ENCODE results near the gene C20orf141.

C20orf141 gene

DNA sequence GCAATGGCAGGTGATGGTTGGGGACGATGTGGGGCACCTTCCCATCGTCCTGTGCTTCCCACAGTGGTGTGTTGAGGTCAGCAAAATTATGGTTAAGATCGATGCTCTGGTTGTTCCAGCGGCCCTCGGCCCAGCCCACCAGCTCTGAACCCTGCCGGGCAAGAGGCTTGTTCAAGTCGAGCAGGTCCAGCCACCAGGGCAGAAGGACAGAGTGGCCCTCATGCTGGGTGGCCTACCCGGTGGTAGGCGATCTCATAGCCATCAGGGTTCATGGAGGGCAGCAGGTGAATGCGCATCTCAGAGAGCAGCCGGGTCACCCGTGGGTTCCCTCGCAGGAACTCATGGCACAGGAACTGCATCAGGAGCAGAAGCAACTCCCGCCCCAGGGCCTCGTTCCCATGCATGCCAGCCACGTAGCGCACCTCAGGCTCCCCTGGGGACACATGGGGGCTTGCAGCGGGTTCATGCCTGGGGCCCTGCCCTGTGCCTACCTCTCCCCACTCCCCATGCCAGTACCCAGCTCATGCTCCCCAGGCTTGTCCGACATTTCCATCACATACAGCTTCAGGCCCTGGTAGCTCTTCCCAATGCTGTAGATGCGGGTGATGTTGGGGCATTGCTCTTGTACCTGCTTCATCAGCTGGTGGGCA, 18.7 kb upstream of the C20orf141 start:
- H3K4me3 Mint-ChIP-seq = no peak overlapping the region
- ATAC-seq (no peak), DNase-seq (no peak)
- no peaks in the 10 kb centered on the region for H3K9me3 Mint-ChIP-seq
- H3K4me1 Mint-ChIP-seq = peaks cover 33% of the 10 kb centered on the region
- H3K27ac Mint-ChIP-seq = no peak overlapping the region
- peaks cover 50% of the 10 kb centered on the region for H3K27me3 Mint-ChIP-seq

DNA sequence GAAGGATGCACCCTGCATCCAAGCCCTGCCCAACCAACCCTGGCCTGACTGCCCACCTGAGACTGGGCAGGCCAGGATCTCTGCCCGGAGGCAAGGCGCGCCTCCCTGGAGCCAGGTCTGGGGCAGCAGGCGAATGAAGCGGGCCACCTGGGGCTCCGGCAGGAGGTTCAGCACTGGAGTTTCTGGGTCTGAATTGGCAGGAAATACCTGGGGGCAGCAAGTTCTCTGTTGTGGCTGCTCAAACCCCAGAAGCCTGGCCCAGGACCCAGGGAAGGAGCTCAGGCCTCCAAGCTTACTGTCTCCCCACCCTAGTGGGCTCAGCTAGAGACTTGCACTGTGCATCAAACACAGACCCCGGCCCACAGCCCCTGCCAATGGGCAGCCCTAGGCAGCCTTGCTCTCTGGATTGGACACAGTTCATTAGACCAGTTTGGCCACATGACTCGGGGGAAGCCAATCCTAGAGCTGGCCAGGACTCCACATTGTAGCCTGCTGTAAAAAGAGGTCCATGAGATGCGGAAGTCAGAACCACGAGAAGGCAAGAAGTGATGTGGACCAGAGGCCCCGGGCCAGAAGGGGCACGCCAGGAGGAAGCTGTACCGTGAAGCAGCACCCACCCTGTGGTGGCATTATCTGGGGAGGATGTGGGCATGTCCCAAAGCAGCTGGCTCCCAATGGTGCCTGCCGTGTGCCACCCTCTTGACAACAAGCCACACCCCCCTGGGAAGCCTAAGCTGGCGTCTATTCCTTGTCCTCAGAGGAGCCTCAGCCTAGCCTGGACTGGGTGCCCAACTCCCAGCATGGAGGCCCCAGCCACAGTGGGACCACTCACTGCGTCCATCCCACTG, 17.4 kb upstream of the C20orf141 start:
- ATAC-seq (no peak), DNase-seq (no peak)
- Mint-ChIP-seq H3K4me3 (no peak overlapping the region), H3K9me3 (no peaks in the 10 kb centered on the region), H3K27me3 (peaks cover 53% of the 10 kb centered on the region), H3K27ac (no peak overlapping the region), H3K4me1 (peaks cover 38% of the 10 kb centered on the region)

DNA sequence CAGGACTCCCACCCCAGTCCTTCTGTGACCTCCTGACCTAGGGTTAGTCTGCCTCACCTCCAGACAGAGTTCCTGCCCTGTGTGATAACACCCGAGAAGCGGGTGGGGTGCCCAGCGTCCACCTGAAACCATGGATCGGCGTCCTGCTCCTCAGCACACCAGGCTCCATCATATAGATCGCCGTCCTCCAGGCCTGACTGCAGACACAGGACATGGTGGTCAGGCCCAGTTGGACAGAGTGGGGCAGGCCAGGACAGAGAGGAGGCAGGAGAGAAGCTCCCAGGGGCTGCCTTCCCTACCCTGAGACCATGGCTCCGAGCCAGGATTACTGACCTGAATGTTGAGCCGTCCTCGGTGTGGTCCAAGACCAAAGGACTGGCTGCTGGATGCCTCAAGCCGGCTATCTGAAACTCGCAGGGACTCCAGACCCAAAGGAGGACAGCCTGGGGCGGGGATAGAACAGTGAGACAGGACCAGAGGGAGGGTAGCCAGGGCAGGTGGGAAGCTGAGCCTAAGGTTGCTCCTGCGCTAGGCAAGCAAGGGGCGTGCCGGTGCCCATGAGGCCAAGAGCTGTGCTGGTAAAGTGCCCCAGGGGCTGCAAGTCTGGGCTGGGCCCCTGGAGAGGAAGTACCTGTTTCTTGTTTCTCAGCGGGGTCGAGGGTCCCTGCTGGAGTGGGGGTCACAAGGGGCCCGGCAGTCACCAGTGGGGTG, 16.5 kb upstream of the C20orf141 start:
- H3K9me3 Mint-ChIP-seq = no peaks in the 10 kb centered on the region
- H3K4me3 Mint-ChIP-seq = no peak overlapping the region
- DNase-seq = no peak
- H3K27me3 Mint-ChIP-seq = peaks cover 58% of the 10 kb centered on the region
- ATAC-seq = no peak
- H3K4me1 Mint-ChIP-seq = peaks cover 38% of the 10 kb centered on the region
- no peak overlapping the region for H3K27ac Mint-ChIP-seq

DNA sequence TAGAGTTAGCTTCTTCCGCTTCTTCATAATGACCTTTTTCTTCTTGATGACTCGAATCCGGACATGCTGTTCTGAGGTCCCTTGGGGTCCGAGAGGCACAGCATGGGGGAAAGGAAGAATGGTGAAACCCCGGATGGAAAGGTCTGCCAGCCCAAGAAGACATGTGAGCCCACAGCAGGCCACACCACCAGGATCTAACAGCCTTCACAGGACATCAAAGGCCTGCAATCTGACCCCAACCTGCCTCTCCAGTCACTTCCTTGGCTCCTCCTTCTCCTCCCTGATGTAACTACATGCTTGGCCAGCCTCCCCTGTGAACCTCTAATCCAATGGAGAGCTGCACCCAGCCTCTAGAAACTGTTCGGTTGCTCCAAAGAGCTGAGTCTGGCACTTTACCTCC, 16.0 kb upstream of the C20orf141 start:
- peaks cover 38% of the 10 kb centered on the region for H3K4me1 Mint-ChIP-seq
- peak overlapping the region in 1 of 2 donors; percentile 91 for H3K4me3 Mint-ChIP-seq
- H3K9me3 Mint-ChIP-seq = no peaks in the 10 kb centered on the region
- no peak for ATAC-seq
- H3K27ac Mint-ChIP-seq = no peak overlapping the region
- DNase-seq = no peak
- H3K27me3 Mint-ChIP-seq = peaks cover 62% of the 10 kb centered on the region

DNA sequence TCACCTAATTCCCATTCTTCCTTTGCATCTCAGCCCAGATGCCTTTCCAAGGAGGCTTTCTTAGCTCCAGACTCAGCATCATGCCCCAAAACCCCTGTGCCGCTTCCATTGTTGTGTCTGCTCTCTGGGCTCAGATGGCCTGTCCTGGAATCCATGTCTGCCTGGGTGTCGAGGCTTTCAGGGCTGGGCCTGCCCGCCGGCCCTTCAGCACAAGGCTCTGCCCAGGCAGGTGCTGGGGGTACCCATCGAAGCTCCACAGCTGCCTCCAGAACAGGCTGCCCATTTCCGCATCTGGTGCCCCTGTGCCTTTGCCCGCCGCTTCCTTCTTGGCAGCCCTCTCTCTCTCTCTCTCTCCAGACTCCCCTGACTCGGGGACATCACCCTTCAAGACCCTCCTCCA, 15.5 kb upstream of the C20orf141 start:
- peak overlapping the region; percentile 2 to 90 for H3K27ac Mint-ChIP-seq

DNA sequence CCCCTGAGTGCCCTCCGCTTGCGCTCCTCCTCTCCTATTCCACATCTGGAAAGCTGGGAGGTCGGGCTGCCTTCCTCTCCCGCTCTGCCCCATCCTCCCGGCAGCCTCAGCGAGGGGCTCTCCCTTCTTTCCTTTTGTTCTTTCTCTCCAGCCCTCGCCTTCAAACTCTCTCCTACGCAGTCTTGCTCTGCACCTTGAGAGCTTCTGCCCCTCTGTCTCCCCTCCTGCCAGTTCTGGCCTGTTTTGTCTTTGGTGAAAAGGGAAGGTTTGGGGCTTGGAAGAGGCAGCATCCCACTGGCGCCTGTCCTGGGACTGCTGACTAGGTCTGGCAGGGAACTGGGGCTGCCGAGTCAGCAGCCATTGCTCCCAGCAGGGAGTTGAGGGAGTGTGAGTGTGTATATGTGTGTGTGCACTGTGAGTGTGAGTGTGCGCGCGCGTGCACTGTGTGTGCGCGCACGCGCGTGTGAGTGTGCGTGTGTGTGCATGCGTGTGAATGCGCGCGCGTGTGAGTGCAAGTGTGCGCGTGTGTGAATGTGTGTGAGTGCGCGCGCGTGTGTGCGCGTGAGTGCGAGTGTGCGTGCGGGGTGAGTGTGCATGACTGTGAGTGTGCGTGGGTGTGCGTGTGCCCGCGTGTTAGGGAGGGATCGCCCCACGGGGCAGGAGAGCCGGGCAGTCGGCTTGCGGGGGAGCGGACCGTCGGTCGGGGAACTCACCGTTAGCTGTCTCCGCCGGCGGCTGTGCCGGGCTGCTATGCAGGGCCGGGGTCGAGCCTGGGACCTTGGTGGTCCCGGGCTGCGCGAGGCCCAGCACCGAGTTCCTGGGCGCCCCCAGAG, 14.9 kb upstream of the C20orf141 start:
- H3K27me3 Mint-ChIP-seq = peaks cover 73% of the 10 kb centered on the region
- DNase-seq (no peak), ATAC-seq (peak; percentile 15)
- H3K4me1 Mint-ChIP-seq = peaks cover 38% of the 10 kb centered on the region
- peak overlapping the region; percentile 91 for H3K4me3 Mint-ChIP-seq
- H3K9me3 Mint-ChIP-seq = no peaks in the 10 kb centered on the region
- H3K27ac Mint-ChIP-seq = peak overlapping the region; percentile 49 to 90

More for the DNA sequence above, 15.5 kb upstream of the C20orf141 start:
- Mint-ChIP-seq H3K9me3 (no peaks in the 10 kb centered on the region), H3K4me3 (peak overlapping the region; percentile 91), H3K27me3 (peaks cover 67% of the 10 kb centered on the region), H3K4me1 (peaks cover 38% of the 10 kb centered on the region)
- no peak for DNase-seq
- ATAC-seq = no peak

DNA sequence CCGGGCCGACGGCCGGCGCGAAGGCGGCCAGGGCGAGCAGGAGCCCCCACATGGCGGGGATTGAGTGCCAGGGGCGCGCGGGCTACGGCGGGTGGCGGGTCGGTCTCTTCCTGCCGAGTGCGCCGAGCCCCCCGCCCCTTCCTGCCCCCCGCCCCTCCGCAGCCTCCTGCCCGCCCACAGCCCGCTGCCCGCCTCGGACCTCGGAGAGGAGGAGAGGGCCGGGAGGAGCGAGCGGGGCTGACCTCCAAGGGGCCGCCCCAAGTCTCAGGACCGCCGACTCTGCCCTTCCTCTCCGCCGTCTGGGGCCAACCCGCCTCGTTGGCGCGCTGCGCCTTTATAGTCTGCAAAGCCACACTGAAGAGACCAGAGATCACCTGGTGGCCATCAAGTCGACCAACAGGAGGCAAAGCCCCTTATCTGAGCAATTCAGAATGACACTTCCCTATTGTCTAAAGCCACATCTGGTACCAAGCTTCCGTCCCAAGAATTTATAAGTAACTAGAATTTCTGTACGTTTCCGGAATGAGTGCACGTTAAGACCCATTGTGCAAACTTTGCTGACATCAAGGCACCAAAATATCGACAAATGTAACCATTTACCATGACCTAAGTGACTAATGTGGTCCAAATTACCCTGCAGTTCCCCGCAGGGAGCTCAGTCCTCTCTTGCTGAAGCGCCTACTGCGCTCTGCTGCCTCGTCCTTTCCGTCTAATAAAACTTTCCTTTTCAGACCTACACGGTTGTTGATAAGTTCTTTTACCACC, 14.1 kb upstream of the C20orf141 start, which contains the start of gene CPXM1:
TSS of gene CPXM1 (minus strand) at position 107 of the 765 bp plus-strand sequence. CDS start at position 52, 55 bp downstream.
- ATAC-seq (peak; percentile 85), DNase-seq (peak; percentile 23 to 65)
- no peaks in the 10 kb centered on the region for H3K9me3 Mint-ChIP-seq
- H3K4me3 Mint-ChIP-seq = peak within 1 kb of the TSS; percentile 91
- peaks cover 81% of the 10 kb centered on the region for H3K27me3 Mint-ChIP-seq
- peaks cover 38% of the 10 kb centered on the region for H3K4me1 Mint-ChIP-seq
- H3K27ac Mint-ChIP-seq = peak within 1 kb of the TSS; percentile 49 to 90

DNA sequence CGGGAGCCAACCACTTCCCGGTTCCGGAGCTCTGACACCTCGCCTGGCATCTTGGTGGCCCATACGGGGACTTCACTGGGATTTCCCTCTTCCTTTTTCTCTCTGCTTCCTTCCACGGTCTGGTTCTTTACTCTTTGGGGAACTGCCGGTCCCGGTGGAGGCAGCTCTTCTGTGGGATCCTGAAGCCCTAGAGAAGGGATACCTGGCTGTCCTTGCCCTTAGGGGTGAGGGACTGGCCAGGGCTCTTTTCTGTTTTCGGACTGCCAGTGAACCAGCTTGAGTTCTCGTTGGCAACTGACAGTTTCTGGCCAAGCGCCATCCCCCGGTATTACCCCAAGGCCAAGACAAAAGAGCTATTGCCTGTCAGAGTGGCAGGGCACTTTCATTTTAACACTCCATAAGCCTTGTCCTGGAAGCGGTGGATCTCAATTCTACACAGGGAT, 13.5 kb upstream of the C20orf141 start:
- no peaks in the 10 kb centered on the region for H3K9me3 Mint-ChIP-seq
- peaks cover 87% of the 10 kb centered on the region for H3K27me3 Mint-ChIP-seq
- H3K4me3 Mint-ChIP-seq = peak overlapping the region; percentile 84 to 90
- DNase-seq (no peak), ATAC-seq (peak; percentile 2)
- no peak overlapping the region for H3K27ac Mint-ChIP-seq
- H3K4me1 Mint-ChIP-seq = peaks cover 38% of the 10 kb centered on the region

DNA sequence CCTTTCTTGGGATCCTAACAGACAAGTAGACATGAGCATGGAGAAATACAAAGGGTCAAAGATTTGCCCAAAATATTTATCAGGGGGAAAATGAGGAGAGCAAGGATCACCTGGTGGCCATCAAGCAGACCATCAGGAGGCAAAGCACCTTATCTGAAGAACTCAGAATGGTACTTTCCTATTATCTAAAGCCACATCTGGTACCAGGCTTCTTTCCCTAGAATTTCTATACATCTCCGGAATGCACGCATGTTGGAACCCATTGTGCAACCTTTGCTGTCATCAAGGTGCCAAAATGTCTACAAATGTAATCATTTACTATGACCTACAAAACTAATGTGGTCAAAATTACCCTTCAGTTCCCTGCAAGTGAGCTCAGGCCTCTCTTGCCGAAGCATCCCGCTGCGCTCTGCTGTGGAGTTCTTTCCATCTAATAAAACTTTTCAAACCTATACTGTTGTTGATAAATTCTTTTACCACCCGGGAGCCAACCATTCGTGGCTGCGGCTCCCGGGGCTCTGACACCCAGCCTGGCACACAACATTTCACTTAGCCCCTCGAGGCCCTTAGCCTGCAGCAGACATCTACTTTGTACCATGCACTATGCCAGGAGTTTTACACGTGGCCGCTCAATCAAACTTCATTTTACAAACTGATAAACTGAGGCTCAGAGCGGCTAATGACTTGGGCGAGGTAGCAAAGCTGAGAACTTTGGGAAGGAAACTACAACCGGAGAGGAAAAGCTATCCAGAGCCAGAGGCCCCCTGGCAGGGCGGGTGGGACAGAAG, 10.6 kb upstream of the C20orf141 start:
- H3K27ac Mint-ChIP-seq = no peak overlapping the region
- no peak for ATAC-seq

DNA sequence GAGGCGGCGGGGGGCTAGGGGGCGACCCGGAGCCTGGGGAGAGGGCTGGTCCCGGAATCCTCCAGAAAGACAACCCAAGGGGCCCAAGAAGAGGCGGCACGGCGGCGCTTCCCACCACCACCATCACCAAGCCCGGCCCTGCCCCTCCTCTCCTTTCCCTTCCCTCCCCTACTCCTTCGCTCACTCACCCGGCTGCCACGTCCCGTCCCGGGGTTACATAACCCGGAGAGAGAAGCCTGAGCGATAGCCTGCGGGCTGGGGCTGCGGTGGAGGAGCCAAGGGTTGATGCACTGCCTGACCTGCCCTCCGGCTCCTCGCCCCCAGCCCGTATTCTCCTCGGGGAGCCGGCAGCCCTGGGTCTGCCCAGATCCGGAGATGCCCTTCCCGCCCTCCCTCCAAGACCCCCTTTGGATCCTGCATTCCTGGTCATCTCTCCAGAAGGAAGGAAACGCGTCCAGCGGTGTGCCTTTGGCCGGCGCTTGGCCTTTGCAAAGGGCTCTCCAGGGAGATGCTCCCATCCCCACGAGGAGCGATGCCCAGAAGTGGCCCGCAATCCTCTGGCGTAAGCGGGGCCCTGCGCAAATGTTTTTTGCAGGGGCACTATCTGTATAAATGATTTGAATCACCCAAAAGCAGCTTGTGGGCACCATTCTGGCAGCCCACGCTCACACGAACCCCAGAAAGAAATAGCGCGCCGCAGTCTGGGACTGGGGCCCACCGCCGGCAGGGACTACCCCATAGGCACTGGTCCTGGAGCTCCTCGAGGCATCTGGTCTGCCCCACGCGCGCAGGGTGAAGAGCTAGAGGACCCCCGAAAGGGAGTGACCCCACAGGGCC, 9.7 kb upstream of the C20orf141 start:
- Mint-ChIP-seq H3K4me1 (peaks cover 13% of the 10 kb centered on the region), H3K4me3 (no peak overlapping the region), H3K27ac (no peak overlapping the region), H3K9me3 (no peaks in the 10 kb centered on the region), H3K27me3 (peaks cover 84% of the 10 kb centered on the region)
- ATAC-seq (no peak), DNase-seq (no peak)

More for the DNA sequence above, 10.6 kb upstream of the C20orf141 start:
- no peak for DNase-seq
- H3K4me3 Mint-ChIP-seq = no peak overlapping the region
- peaks cover 89% of the 10 kb centered on the region for H3K27me3 Mint-ChIP-seq
- H3K9me3 Mint-ChIP-seq = no peaks in the 10 kb centered on the region
- H3K4me1 Mint-ChIP-seq = peaks cover 21% of the 10 kb centered on the region

DNA sequence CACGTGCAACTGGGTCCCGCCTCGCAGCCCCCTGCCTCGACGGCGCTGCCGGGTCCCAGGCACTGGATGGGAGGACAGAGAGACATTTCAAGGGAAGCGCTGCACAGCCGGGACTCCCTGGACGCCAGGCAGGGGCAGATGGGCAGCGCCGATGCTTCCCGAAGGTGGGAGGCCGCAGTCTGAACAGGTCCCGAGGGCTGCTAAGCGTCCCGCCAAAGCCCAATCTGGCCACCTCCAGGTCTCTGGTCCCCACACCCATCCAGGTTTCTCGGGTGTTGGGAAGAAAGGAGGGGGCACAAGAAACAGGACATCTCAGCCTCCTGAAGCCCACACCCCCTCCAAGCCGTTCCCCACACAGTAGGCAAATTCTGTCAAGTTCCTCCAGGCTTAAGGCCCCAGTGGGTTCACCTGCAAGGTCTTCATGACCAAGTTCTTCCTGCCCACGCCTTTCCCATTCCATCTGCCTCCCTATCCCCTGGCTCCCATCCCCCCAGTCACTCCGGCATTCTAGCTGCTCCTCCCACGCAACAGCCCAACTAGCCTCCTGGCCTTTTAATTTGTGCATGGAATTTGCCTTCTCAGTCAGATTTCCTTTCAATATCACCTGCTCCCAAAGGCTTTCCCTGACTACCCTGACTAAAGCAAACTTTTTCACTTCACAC, 9.0 kb upstream of the C20orf141 start:
- no peak for DNase-seq
- Mint-ChIP-seq H3K4me3 (no peak overlapping the region), H3K27me3 (peaks cover 78% of the 10 kb centered on the region), H3K9me3 (no peaks in the 10 kb centered on the region), H3K27ac (no peak overlapping the region), H3K4me1 (peaks cover 7% of the 10 kb centered on the region)
- ATAC-seq = no peak

DNA sequence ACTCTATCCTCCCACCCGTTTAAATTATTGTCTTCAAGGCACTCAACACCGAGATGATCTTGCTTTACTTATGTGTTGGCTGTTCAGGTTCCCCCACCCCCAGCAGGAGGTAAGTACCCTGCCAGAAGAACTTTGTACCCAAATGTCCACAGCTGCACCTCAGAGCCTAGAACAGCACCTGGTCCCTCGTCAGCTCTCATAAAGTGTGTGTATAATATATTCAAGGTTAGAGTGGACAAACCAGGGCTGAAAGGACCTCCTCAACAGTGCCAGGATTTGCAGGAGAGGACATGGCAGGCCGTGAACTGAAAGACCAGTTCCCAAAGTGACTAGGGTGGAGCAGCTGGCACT, 8.5 kb upstream of the C20orf141 start:
- Mint-ChIP-seq H3K4me1 (peaks cover 2% of the 10 kb centered on the region), H3K9me3 (no peaks in the 10 kb centered on the region), H3K27me3 (peaks cover 78% of the 10 kb centered on the region), H3K4me3 (no peak overlapping the region), H3K27ac (no peak overlapping the region)
- ATAC-seq (no peak), DNase-seq (no peak)

DNA sequence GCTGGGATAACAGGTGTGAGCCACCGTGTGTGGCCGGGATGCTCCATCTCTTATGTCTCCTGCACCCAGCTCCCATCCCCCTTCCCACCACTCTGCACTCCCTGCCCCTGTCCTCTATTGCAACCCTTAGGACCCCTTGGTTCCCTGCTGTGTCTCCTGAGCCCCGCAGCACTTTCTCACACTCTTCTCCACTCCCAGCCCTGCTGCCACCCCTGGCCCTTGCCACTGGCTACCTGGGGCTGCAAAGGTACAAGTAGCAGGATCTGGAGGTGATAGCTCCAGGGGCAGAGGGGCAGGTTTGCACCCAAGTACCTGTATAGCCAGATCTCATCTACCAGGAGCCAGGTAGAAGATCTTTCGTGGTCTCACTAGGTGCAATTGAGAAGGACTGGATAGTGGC, 7.8 kb upstream of the C20orf141 start:
- no peak overlapping the region for H3K4me3 Mint-ChIP-seq
- no peaks in the 10 kb centered on the region for H3K4me1 Mint-ChIP-seq
- no peak overlapping the region for H3K27ac Mint-ChIP-seq
- H3K27me3 Mint-ChIP-seq = peaks cover 80% of the 10 kb centered on the region
- ATAC-seq = no peak
- no peak for DNase-seq
- H3K9me3 Mint-ChIP-seq = peaks cover 3 to 7% of the 10 kb centered on the region in 2 donors

All from stimulated activated naive CD8-positive, alpha-beta T cell treated with anti-CD3 and anti-CD28 coated beads, Interleukin-15, amount 100 ng/mL, for 72 hours (primary cell).